HS-27A (cell line): Measurements from ENCODE around the gene NUDT12.

Experiments used
- DNase-seq: peaks from one replicate; pipeline ENCODE4 v3.0.0-alpha.2; 2012; ENCODE audit warnings: low read depth, missing footprints

Gene NUDT12

DNA sequence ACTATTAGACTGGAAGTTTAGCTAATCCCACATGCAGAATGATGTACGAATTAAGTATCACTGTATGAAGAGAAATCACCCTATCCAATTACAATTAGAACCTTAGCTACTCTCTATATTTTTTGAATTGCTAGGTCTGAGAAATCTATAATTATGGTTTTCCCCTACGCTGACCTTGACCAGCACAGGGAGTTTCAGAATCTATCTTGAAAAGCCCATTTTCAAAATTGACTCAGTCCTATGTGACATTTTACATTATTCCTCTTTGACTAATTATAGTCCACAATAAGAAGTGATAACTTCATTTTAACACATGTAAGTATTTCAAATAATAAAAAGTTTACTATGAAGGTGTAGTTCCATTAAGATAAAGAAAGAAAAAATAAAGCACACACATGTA is 21.5 kb downstream of the NUDT12 start:
- DNase-seq: no peak

DNA sequence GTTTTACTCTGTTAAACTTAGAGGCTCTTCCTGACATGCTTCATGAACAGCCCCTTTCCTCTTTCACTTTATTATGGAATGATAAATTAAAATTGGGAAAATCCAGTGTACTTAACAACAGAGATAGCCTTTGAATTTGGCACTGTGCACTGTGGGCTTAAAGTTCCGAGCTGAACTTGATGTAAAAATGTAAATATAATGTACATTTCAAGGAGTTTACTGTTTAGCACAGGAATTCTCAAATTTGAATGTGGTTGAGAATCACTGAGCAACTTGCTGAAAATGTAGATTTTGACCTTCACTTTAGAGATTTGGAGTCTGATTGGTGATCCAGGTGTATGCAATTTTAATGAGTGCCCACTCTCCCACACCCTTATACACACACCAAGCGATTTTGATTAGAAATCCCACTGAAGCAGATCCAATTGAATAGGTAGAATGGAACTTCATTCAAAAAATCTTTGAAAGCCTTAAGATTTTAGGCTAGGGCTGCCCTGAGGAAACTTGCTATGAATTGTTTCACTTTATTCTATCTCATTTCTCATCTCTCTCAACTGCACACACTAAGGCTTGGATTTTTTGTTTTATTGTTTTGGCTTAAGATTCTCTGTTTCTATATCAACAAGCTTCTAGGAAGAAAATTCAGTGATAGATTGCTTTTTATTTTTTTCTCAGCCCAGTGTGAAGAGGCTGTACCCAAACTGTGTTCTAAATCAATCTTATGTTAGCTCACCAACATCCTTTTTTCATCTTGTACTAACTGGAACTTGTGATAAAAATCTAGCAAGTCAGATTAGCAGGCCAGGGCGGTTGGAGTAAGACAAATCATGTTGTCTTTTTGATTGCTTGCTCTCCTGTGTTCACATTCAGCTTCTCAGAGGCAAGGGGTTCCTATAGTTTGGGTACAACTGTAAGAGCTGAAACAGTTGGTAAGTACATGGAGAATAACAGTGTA is 22.9 kb downstream of the NUDT12 start:
- no peak for DNase-seq

DNA sequence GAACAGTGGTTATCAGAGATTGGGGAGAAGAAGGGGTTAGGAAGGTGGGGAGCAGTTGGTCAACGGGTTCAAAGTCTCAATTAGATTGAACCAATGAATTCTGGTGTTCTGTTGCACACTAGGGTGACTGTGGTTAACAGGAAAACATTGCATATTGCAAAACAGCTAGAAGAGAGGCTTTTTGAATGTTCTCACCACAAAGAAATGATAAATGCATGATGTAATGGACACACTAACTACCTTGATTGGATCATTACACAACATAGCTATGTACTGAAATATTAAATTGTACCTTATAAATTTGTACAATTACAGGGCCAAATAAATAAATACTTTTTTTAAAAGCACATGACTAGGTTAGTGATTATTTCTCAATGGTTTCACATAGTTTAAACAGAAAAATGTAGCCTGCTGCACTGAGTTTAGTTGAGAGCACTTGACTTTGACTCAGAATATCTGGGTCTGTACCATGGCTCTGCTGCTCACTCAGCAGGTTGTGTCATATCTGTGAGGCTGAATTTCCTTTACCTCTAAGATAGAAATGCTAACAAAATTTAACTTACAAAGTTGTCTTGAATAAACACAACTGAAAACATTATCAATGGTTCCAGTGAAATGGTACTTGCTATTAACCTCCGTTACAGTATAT is 30.4 kb downstream of the NUDT12 start:
- DNase-seq: no peak

DNA sequence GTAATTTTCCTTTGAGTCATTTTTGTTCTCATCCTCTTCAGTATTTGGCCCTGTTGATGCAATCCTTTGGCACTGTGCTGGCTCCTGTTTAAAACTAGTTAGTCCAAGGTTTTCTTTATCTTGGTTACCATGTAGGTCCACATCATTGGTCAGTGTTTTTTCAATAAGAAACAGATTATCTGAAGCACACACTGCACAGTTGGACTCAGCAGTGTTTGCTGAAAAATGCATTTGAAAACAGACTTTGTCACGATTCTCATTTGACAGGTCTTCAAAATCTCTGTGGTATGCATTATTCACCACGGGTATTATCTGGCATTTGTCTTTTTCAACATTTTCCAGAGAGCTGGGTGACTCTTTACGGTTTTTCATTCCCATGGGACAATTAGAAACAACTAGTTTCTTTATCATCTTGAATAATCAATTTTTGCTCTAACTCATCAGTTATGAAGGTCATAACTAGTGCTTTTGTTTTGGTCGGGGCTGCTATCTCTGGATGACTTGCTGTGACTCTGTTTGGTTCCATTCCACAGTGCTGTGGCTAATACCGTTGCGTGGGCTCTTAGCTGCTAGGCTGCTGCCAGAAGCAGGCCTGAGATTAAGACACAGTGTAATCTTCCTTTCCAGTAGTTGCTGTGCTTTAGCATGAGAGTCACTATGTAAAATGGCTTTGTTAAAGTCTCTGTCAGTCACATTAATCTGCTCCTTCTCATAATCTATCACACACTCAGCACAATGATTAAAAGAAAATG is 36.2 kb downstream of the NUDT12 start:
- no peak for DNase-seq

DNA sequence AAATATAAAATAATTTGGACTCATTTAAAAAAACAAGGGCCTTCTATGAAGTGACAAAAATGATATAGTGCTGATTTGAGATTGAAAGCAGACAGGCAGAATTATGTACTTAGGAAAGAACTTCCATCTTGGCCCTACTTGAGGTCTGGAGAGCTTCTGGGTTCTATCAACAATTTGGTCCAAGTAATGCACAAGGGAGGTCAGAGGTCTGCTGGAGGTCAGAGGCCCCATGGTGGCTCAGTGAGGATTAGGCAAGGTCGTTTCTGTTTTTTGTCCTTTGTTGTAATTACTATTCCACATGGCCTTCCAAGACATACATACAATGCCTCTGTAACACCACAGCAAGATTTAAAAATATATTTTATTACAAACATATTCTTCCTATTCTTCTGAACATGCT is 37.2 kb downstream of the NUDT12 start:
- no peak for DNase-seq

DNA sequence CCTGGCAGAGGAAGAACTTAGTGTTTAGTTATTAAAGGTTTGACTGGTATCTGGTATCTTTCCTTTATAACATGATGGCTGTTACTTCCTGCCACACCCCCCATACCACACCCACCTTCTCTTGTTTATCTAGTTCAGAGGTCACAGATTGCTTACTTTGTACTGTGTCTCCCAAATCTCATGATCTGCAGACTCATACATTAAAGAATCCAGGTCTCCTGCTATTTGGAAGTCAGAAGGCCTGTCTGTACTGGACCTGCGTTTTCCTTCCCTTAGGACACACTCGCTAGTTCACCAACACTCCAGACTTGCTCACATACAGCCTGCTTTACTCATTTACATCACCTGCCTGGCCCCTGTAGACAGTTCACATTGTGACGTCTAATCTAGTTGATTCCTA is 39.3 kb downstream of the NUDT12 start:
- DNase-seq: no peak

DNA sequence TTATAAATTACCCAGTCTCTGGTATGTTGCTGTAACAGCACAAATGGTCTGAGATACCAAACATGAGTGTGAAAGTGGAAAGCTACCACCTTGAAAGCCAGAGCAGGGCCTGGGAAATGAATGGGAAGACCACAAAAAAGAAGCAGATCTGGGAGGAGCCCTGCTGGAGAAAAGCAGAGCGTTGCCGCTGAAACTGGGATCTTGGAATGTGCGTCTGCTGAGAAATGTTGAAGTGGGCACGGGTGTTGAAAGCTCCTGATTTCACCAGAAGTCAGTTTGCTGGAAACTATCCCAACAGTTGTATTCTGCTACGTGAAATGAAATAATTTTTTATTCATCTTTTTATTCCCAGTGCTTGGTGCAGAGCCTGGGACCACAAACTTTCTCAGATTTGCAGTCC is 40.0 kb downstream of the NUDT12 start:
- no peak for DNase-seq

DNA sequence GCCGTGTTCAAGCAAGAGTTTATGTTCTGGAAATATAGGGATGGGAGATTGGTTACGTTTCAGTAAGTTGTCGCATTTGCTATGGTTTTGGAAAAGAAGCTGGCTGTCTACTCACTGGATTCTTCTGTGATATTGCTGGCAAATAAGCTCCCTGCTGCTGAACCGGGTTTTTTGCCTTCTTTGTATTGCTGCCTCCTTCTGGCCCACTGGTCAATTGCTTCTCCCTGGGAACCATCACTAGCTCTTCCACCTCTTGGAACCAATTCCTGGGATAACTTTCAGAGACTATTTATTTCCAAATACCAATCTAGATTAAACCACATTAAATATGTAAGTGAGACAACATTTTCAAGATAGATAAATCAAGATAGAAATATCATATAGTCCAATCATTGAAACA is 43.0 kb downstream of the NUDT12 start:
- DNase-seq: no peak

DNA sequence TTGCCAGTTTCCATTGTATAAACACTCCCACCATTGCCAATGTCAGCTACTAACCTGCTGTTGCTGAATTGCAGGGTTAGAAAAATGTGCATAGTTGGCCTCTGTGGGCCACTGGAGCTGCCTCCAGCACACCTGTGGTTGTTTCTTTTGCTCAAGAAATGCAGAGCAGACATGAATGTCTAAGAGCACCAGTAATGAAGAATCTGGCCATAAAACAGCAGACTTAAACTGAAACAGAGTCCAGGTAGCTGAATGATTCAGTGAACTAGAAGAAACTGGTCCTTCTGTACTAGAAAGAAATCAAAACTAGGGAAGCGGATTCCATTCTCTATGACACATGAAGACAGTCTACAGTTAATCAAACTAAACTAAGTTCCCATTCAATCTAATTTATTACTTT is 48.2 kb downstream of the NUDT12 start:
- no peak for DNase-seq

DNA sequence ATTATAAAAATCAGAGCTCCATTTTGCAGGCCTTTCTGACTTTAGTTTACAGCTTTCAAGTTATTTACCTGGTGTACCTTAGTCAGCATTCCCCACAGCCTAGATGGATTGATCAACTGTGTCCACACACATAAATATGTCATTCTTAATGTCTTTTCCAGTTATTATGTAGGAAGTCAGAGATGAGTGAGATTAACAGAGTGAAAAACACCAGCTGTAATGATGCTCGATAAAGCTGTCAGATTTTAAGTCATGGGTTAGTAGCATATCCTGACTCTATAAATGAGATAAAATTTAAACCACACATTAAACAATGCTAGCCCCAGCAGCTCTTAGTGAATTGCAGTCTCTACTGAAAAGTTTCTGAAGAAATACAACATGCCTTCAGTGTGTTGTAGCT is 48.9 kb downstream of the NUDT12 start:
- DNase-seq: no peak

DNA sequence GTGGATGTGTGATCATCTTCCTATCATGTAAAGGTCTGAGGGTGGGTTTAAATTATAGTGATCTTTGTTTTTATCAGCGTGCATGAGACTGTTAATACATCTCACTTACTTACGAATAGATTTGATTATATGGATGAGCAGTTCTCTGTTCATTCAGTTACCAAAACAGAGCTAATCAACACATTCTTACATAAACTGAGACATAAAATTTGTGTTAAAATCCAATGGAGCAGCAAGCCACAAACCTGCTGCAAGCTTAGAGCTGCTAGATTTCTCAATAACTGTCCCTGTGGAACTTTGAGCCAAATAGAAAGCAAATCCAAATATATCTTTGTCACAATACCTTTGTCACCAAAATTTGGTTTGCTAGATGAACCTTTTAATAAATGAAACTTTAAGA is 50.1 kb downstream of the NUDT12 start:
- no peak for DNase-seq

DNA sequence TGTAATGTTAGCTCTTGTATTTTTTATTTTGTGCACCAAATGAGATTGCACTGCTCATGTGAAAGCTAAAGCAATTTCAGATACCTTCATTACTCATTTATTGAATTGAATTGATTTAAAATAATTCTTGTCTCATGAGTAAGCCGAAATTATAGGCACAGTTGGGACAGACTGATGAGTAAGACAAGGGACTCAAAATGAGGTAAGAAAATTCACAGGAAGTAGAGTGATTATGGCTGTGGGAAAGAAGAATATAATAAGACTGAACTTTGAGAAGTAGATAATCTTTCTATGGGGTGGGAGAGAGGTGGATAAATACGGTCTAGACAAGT is 51.1 kb downstream of the NUDT12 start:
- DNase-seq: no peak

DNA sequence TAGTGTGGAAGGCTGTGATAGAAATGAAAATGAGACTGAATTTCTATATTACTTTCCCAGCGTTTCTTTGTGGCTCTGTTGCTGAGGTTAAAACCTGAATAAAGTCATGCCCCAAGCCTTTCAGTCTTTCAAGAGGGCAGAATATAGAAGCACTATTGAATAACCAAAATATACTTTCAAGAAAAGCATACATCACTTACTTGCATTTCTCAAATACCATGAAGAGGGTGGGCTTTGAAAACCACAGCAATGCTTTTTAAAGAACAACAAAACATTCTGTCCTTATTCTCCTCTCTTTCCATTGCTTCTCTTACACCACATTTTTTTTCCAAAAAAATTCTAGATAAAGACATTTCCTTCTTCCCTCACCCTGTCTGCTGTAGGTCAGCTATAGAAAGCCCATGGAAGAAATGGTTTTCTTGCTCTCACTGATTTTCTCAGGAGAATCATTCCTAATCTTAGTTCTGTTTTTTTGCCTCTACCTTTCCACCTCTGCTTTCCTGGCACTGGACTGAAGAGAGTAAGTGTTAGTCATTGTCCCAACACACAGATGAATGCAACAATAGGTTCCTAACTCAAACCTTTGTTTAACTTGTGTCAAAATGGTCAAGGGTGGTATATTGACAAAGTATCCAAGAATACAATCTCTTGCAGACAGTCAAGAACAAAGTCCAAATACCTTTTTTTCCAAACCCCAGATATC is 51.6 kb downstream of the NUDT12 start:
- DNase-seq: no peak

DNA sequence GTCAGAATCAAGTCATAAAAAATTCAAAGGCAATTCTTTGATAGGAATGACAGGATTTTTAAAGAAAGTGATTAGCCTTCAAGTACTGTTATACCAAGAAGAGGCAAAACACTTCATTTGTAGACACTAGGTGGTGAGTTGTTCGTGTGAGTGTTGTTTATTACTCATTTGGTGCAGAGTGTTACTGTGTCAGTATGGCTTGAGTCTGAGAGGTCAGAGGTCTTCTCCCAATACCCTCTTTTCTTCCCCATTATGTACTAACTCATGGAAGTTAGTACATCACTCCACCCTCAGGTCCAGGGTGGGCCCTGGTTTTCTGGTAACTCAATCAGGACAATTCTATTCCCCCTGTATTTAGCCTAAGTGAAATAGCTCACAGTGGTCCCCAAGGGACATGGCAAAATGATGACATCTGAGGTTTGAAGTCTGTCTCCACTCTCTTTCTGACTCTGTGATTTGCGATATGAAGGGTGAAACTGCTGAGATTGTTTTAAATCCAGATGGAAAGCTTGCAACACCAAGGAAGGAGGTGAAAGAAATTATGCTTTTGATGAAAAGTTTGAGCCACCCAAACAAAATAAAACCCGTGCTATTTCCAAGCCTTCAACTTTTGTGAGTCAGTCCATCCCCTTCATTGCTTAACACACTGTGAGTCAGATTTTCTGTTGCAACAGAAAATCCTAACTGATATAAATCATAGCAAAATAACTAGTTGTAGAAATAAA is 56.8 kb downstream of the NUDT12 start:
- no peak for DNase-seq

DNA sequence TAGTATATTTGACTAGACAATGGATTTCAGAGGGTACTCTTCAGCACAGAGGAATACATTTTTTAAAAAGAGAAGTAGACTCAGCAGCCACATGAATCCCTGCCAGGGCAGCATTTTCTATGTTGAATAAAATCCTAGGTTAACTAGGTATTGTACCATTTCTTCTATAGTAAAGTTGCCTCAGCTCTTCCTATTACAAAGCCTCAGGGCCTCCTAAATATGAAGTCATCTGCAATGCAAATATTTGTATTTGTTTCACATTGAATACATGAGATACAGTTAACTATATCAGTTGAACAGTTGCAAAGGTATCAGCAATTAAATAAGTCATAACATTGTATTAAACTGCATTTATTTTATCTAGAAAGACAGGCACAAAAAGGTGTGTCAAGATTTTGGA is 59.5 kb downstream of the NUDT12 start:
- no peak for DNase-seq

DNA sequence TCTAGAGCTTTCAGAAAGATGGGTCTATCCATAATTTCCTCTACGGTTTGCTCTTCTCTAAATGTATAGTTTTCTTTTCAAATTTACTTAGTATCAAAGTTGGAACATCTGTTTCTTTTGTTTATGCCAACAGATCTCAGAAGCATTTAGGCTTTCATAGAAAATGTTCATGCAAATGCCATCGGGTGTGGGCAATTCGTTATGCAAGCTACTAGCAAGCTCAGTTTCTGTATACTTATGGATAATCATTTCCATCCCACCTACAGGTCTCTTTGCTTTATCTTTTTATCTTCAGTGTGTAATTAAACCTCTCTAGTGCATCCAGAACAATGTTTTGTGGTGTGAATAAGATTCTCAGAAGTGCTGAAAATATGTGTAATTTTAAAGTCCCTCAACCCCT is 59.9 kb downstream of the NUDT12 start:
- DNase-seq: no peak
